Spleen (tissue), 7 donors: ENCODE data around the gene CCDC196.
"Not testable (repeated sequence)": the region's sequence is repeated elsewhere in the genome, so short reads cannot be mapped to it uniquely, and the experiment has no call there.

Experiments
- CTCF ChIP-seq, 11 experiments: fragments of 200-600 bp in 7 of 11; fragments of 450-650 bp in 4 of 11; sonication (generic) in 4 of 11; IDR thresholded peaks in 8 of 11; conservative IDR thresholded peaks in 3 of 11; 1 replicate in 7 of 11; 2 replicates in 4 of 11; pipeline versions ENCODE4 v1.4.0 to v1.8.0; 2016 to 2021; ENCODE audit warnings: antibody characterized with exemption in 11 of 11, inconsistent platforms in 4 of 11, mild to moderate bottlenecking in 1 of 11
- POLR2AphosphoS5 ChIP-seq, 3 donors: sonication (generic); formaldehyde crosslinking; IDR thresholded peaks; one replicate each; pipeline ENCODE4 v1.5.1; 2017; ENCODE audit warnings: antibody characterized with exemption in 3 of 3
- donor health status: DM: no; HTN: no; CAD: no; lungs with moderate emphysema.
- donor health status: DM: no; HTN: no; CAD: no.
- donor health status: DM: no; HTN: no; CAD: no.

- not testable (repeated sequence) for TF ChIP-seq CTCF (IDR thresholded peaks at IDR 0.05 in 8 of 11, conservative IDR thresholded peaks at IDR 0.05 in 3 of 11); POLR2AphosphoS5 (IDR thresholded peaks at IDR 0.05)
Observed at GRCh38 chr14:66545751-66546150, 59.6 kb downstream of the CCDC196 start.
